Retina (tissue), 1 donor: ENCODE results near the gene PDCD7.
"Not testable (repeated sequence)": the region's sequence is repeated elsewhere in the genome, so short reads cannot be mapped to it uniquely, and the experiment has no call there.

Source experiments
- DNase-seq: peaks from one replicate; pipeline ENCODE4 v3.0.0-alpha.2; 2016

PDCD7 gene, protein sequence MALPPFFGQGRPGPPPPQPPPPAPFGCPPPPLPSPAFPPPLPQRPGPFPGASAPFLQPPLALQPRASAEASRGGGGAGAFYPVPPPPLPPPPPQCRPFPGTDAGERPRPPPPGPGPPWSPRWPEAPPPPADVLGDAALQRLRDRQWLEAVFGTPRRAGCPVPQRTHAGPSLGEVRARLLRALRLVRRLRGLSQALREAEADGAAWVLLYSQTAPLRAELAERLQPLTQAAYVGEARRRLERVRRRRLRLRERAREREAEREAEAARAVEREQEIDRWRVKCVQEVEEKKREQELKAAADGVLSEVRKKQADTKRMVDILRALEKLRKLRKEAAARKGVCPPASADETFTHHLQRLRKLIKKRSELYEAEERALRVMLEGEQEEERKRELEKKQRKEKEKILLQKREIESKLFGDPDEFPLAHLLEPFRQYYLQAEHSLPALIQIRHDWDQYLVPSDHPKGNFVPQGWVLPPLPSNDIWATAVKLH

DNA sequence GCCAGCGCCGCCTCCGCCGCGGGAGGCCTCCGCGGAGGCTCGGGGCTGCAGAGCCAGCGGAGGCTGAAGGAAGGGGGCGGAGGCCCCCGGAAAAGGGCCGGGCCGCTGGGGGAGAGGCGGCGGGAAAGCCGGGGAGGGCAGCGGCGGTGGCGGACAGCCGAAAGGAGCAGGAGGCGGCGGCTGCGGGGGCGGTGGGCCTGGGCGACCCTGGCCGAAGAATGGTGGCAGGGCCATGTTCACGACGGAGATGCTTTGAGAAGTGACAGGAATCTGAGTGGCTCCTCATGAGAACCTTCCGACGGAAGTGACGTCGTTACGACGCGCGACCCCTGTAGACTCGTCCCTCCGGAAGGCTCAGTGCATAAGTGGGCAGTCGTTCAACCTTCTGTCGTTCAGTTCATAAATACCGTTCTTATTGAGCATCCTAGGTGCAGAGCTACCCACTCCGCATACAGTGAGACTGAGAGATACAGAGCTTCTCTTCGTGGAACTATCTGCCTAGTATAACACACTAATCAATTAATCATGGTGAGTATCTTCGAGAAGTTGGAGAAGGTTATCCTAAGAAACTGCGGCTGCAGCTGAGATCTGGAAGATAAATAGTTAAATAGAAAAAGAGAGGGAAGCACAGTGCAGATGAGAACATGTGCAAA, at the start of gene PDCD7:
TSS of gene PDCD7 (minus strand) at position 261 of the 653 bp plus-strand sequence. CDS start at position 234, 27 bp downstream.
- DNase-seq: peak; percentile 89

DNA sequence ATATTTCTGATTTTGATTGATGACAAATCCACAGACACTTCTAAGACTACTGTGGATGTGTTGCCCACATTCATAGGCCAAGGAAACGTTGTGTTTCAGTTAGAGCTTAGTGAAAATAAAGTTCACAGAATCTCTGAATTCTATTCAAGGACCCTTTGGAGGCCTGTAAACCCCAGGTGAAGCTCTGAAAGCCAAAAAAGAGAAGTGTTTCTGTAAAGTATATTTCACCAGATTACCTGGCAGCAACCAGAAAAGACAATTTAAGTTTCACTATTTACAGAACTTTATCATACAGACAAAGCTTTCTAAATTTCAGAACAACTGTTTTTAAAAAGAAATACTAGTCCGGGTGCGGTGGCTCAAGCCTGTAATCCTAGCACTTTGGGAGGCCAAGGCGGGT, 48.9 kb upstream of the PDCD7 start:
- no peak for DNase-seq

DNA sequence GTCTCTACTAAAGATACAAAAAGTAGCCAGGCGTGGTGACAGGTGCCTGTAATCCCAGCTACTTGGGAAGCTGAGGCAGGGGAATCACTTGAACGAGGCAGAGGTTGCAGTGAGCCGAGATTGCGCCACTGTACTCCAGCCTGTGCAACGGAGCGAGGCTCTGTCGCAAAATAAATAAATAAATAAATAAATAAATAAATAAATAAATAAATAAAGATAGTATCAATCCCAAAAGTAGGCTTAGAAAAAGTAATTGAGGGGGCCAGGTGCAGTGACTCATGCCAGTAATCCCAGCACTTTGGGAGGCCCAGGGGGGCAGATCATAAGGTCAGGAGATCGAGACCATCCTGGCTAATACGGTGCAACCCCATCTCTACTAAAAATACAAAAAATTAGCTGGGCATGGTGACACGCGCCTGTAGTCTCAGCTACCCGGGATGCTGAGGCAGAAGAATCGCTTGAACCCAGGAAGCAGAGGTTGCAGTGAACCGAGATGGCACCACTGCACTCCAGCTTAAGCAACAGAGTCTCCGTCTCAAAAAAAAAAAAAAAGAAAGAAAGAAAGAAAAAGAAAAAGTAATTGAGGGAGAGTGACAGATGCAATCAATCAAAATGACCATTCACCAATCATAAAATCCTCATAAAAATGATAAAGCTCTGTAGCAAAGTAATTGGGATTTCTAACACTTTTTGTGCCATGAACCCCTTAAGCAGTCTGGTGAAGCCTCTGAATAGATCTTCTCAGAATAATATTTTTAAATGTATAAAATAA, 48.2 kb upstream of the PDCD7 start:
- not testable (repeated sequence) for DNase-seq

DNA sequence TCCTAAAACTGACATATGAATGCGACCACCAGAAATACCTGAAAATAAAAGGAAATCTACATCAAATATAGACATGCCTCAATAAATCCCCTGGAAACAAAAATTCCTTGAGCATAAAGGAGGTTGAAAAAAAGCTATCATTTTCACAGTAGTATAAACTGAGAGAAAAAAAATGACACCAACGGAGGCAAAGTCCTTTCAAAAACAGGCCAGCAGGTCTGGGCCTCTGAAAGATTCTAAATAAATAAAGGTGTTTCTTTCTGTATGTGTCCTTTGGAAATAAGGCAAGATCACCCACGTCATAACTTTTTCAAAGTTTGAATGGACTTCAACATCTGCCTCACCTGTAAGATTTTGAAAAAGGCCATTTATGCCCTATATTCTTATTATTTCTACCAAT, 46.6 kb upstream of the PDCD7 start:
- no peak for DNase-seq

DNA sequence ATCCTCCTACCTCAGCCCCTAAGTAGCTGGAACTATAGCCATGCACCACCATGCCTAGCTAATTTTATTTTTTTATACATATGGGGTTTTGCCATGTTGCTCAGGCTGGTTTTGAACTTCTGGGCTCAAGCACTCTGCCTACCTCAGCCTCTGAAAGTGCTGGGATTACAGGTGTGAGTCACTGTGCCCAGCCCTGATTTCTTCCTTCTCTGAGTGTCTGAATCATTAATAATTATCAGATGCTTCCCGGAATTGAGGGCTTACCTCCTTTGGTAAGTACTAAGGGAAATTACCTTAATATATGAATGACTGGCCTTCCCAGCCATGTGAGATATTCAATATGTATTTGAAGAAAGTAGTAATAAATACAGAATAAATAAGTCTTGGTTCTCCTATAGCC, 44.3 kb upstream of the PDCD7 start:
- no peak for DNase-seq

DNA sequence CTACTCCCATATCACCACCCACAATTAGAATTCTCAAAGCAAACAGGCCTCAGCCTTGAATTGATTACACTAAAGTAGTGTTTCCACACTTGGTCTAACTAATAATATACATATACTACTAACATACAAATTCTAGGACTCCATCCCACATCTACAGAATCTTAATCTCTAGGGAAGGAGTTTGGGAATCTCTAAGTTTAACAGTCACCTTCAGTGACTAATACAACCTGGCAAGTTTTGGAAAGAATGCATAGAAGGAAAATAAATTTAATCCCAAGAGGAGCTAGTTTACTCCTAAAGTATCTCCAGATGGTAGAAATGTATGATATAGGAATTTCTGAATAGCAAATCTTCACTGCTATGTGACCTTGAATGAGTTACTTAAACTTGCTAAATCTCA, 42.4 kb upstream of the PDCD7 start:
- no peak for DNase-seq

DNA sequence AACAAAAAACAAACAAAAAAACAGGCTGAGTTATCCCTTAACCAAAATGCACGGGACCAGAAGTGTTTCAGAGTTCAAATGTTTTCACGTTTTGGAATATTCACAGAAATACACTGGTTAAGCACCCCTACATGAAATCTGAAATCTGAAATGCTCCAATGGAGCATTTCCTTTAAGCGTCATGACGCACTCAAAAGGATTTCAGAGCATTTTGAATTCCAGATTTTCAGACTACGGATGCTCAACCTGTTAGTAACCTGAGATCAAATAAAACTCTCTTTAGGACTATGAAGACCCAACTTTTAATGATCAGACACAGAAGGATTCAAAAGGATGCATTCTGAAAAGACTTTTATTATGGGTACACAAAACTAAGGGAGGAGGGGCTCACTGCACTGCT, 41.9 kb upstream of the PDCD7 start:
- no peak for DNase-seq

DNA sequence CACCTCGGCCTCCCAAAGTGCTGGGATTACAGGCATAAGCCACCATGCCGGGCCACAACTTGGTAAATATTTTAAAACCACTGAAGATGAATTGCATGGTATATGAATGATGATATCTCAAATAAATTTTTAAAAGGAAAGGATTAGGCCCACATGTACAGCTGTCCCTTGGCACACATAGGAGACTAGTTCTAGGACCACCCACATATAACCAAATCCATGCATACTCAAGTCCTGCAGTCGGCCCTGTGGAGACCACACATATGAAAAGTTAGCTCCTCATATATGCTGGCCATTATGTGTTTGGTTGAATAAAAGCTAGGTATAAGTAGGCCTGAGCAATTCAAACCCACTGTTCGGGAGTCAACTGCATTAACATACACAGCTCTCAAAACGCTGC, 40.9 kb upstream of the PDCD7 start:
- DNase-seq: no peak

DNA sequence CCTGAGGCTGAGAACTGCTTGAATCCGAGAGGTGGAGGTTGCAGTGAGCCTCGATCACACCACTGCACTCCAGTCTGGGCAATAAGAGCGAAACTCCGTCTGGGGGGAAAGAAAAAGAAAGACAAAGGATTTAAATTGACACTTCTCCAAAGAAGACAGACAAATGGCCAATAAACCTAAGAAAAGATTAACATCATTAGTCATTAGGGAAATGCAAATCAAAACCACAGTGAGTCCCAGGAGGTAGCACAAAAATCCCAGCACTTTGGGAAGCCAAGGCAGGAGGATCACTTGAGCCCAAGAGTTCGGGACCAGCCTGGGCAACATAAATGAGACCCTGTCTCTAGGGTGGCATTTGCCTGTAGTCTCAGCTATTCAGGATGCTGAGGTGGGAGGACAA, 38.9 kb upstream of the PDCD7 start:
- DNase-seq: no peak

DNA sequence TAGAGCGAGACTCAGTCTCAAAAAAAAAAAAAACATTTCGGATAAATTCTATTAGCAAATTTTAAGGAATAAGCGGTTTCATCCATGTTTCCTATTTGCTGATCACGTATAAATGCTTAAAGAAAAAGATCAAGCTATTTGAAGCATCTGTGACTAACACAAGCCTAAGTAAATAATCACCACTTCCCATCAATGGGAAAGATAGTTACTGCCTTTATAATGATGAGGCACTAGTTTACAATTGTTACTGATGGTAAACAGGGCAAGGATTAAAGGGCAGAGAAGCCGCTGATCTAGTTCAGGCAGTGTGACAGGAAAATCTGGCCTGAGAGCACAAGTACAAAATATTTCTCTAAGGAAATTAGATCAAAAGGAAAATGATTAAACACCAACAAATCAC, 37.8 kb upstream of the PDCD7 start:
- no peak for DNase-seq

DNA sequence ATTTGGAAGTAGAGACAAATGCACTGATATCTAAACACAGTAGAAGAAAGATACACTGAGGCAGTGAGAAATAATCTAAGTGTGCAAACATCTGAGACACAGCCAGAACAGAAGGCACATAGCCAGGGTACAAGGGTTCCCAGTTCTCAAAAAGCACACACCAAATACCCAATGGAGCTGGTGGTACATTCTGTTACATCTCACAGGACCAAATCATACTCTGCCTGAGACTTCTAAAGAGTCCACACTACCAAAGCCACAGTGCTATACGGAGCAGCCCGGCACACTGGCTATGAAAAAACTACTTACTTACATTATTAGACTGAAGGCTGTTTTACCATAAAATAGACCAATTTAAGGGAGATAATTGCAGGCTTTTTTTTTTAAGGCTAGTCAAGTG, 32.3 kb upstream of the PDCD7 start:
- DNase-seq: no peak

DNA sequence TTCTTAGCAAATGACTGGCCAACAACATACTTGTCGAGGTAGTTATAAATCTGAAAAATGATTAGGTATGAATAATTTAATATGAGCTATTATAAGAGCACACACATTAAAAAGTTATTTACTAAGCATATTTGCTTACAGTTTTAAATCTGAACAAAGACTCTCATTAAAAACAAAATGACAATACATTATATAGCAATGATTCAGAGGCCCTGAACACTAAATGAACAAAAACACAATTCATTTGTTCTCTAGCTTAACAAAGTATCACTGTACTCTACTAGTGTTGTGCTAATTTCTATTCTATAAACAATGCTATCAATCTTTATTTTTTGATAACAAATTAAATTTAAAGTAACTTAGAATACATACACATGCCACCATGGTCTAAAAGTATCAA, 30.5 kb upstream of the PDCD7 start:
- no peak for DNase-seq

DNA sequence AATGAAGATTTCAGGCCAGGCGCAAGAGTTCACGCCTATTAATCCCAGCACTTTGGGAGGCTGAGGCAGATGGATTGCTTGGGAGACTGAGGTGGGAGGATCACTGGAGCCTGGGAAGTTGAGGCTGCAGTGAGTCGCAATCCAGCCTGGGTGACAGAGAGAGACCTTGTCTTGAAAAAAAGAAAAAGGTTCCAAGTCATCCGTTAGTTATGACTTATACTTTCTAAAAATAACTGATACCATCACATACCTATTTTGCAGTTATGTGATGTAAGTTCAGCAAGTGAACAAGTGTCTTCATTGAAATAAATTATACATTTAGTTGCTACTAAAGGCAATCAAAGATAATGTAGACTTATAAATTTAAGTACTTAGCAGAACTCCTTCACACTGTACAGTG, 29.4 kb upstream of the PDCD7 start:
- no peak for DNase-seq

DNA sequence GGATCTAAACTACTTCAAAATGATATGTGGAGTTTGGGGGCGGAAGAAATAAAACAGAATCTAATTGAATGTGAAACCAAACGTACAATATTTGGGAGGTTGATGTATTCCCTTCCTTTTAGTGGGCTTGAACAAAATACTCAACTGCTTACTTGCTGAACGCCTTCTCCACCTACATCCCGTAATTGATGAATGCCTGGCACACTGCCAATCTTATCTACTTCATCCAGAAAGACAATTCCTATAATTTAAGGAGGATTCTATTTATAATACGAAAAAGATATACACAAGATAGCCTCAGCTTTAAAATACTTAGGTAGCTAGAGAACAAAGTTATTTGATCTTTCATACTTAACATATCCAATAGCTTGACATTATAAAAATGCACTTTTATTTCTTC, 23.1 kb upstream of the PDCD7 start:
- DNase-seq: no peak

DNA sequence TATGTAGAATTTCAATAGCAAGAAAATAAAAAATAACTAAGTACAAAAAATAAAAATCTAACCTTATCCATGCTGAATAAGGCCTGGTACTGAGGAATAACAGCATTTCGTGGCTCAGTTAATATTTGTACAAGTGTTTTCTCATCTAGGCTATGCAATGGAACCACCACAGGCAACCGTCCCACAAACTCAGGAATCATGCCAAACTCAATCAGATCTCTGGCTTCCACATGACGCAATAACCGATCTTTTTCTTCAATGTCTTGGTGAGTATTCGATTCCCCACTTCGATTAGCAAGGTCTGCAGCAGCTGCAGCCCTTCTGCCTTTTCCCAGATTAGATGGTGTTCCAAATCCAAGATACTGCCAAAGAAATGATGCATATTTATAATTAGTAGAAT, 21.1 kb upstream of the PDCD7 start:
- no peak for DNase-seq

DNA sequence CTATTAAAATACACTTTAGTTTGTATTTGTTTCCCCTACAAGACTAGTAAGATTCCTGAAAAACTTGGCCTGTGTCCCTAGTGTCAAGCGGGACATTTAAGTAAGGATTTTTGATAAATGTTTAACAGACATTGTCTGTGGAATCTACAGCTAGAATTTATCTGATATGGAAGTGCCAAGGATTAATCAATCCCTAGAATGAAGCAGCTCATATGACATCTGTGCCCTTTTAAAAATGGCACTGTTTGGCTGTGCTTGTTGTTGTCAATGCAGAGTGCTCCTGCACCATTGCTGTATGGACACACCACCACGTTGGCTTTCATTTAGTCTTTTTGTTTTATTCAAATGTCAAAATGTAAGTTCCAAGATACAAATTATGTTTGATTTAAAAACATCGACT, 14.3 kb upstream of the PDCD7 start:
- no peak for DNase-seq

DNA sequence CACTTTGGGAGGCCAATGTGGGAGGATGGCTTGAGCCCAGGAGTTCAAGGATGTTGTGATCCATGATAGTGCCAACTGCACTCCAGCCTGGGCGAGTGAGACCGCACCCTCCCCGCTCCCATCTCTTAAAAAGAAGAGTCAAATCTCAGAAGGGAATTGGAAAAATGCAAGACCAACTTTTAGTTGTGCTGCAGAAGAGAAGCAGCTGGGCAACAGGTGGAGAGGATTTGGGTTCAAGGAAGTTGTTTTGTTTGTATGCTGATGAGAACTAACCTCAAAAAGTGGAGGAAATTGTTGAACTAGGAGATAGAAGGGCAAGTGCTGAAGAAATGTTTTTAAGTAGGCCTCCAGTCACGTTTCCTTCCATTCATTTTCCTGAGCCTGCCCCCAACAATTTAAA, 12.8 kb upstream of the PDCD7 start:
- DNase-seq: no peak

DNA sequence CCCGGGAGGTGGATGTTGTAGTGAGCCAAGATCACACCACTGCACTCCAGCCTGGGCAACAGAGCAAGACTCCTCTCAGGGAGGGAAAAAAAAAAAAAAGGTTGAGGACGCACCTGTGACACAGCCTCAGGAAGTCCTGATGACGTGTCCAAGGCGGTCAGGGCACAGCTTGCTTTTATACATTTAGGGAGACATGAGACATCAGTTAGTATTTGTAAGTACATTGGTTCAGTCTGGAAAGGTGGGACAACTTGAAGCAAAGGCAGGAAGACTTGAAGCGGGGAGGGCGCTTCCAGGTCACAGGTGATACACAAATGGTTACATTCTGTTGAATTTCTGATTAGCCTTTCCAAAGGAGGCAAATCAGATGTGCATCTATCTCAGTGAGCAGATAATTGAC, 5.0 kb upstream of the PDCD7 start:
- DNase-seq: not testable (repeated sequence)

DNA sequence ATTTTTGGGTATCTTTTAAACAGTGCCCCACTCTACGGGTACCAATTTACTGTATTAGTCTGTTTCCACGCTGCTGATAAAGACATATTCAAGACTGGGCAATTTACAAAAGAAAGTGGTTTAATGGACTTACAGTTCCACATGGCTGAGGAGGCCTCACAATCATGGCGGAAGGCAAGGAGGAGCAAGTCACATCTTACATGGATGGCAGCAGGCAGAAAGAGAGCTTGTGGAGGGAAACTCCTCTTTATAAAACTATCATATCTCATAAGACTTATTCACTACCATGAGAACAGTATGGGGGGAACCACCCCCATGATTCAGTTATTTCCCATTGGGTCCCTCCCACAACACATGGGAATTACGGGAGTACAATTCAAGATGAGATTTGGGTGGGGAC, 4.3 kb upstream of the PDCD7 start:
- not testable (repeated sequence) for DNase-seq

DNA sequence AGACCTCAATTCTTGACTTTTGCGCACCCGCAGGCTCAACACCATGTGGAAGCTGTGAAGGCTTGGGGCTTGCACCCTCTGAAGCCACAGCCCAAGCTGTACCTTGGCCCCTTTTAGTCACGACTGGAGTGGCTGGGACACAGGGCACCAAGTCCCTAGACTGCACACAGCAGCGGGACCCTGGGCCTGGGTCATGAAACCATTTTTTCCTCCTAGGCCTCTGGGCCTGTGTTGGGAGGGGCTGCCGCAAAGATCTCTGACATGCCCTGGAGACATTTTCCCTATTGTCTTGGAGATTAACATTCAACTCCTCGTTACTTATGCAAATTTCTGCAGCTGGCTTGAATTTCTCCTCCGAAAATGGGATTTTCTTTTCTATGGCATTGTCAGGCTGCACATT, 3.5 kb upstream of the PDCD7 start:
- DNase-seq: not testable (repeated sequence)

DNA sequence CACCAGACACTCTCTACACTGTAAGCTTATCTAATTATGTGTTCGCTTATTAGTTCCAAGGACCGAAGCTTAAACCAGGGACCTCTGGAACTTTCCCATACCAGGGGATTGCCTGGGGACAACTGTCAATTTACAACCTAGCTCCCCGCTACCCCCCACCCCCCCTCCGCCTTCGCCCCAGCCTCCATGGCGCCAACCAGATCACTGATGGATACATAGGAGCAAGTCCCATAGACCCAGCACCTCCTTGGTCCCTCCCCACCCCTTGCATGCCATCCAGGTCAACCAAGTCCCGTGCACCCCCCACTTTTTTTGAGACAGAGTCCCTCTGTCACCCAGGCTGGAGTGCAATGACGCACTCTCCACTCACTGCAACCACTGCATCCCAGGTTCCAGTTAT, 930 bp upstream of the PDCD7 start:
- no peak for DNase-seq

DNA sequence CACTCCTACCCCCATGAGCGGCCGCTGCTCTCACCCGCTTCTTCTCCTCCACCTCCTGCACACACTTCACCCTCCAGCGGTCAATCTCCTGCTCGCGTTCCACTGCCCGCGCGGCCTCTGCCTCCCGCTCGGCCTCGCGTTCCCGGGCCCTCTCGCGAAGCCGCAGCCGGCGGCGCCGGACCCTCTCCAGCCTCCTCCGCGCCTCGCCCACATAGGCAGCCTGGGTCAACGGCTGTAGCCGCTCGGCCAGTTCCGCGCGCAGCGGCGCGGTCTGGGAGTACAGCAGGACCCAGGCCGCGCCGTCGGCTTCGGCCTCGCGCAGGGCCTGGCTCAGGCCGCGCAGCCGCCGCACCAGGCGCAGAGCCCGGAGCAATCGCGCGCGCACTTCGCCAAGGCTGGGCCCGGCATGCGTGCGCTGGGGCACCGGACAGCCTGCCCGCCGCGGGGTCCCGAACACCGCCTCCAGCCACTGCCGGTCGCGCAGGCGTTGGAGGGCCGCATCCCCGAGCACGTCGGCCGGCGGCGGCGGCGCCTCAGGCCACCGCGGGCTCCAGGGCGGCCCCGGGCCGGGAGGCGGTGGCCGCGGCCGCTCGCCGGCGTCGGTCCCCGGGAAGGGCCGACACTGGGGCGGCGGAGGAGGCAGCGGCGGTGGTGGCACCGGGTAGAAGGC, 595 bp downstream of the PDCD7 start:
- peak; percentile 77 for DNase-seq

DNA sequence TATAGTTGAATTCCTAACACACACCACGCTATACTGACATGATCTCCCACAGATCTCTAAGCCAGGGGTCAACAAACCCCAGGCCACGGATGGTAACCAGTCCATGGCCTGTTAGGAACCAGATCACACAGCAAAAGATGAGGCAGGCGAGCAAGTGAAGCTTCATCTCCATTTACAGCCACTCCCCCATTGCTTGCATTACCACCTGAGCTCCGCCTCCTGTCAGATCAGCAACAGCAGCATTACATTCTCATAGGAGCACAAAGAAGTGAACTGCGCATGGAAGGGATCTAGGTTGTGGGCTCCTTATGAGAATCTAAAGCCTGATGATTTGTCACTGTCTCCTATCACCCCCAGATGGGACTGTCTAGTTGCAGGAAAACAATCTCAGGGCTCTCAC, 2.7 kb downstream of the PDCD7 start:
- DNase-seq: no peak
